Stomach smooth muscle (tissue), 2 donors: ENCODE measurements around the gene EXOC4.

Source experiments
- H3K27ac ChIP-seq: one replicate; pipeline ENCODE4 v1.7.0; 2013; ENCODE audit warnings: mild to moderate bottlenecking, low read length, inconsistent platforms
- H3K27me3 ChIP-seq, 2 donors: one replicate each; pipeline ENCODE4 v1.7.0; 2013; ENCODE audit warnings: low read length in 2 of 2; ENCODE audit not compliant: insufficient read depth in 2 of 2, control insufficient read depth in 1 of 2
- H3K36me3 ChIP-seq, 2 donors: one replicate each; pipeline ENCODE4 v1.7.0; 2013; ENCODE audit warnings: low read length in 2 of 2; ENCODE audit not compliant: control insufficient read depth in 2 of 2, insufficient read depth in 2 of 2
- H3K4me1 ChIP-seq: one replicate; pipeline ENCODE4 v1.7.0; 2013; ENCODE audit warnings: low read length; ENCODE audit not compliant: control insufficient read depth, insufficient read depth
- H3K4me3 ChIP-seq, 2 donors: one replicate each; pipeline ENCODE4 v1.7.0; 2013; ENCODE audit warnings: low read length in 2 of 2
- H3K9ac ChIP-seq, 2 donors: one replicate each; pipeline ENCODE4 v1.7.0; 2013; ENCODE audit warnings: low read length in 2 of 2, mild to moderate bottlenecking in 1 of 2
- H3K9me3 ChIP-seq, 2 donors: one replicate each; pipeline ENCODE4 v1.7.0; 2013; ENCODE audit warnings: low read length in 2 of 2; ENCODE audit not compliant: control insufficient read depth in 2 of 2
- donor health status: healthy.
- donor health status: Pancreatic carcinoma.

The EXOC4 gene

DNA sequence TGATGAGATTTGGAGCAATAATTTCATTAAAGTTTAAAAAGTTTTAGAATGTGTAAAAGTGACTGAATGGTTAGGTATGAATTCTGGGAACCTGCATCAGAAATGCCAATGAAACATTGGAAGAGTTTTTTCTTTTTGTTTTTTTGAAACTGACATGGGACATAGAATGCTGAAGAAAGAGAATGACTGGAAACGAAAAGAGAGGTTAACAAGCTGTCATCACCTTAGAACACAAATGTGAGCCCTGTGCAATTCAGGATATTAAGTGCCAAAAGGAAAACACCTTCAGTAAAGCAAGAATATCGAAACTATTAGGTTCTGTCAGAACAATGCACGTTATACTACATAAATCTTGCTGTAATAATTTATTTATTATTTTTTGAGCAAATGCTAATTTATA, 12.6 kb upstream of the EXOC4 start:
- H3K27ac ChIP-seq, result no peak overlapping the region
- H3K36me3 ChIP-seq, result no peaks in the 10 kb centered on the region
- no peaks in the 10 kb centered on the region for H3K27me3 ChIP-seq
- H3K4me3 ChIP-seq, result no peak overlapping the region
- no peaks in the 10 kb centered on the region for H3K9me3 ChIP-seq
- no peak overlapping the region for H3K9ac ChIP-seq
- no peaks in the 10 kb centered on the region for H3K4me1 ChIP-seq

DNA sequence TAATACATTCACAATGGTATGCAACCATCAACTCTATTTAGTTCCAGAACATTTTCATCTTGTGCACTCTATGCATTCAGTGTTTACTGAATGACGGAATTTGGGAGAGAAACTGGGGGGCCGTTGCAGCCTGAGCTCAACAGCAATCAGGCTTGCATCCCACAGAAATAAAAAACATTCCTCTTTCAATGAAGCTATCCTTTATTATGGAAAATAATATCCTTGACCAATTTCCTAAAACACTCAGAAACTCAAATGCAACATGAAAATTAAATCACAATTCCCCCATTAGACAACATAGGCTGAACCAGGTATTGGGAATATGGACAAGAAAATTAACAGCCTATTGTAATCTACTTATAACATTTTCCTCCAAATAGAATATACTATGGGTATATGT, 6.3 kb upstream of the EXOC4 start:
- no peaks in the 10 kb centered on the region for H3K4me1 ChIP-seq
- no peak overlapping the region for H3K9ac ChIP-seq
- no peak overlapping the region for H3K27ac ChIP-seq
- H3K36me3 ChIP-seq, result no peaks in the 10 kb centered on the region
- H3K27me3 ChIP-seq, result no peaks in the 10 kb centered on the region
- H3K4me3 ChIP-seq, result no peak overlapping the region
- H3K9me3 ChIP-seq, result no peaks in the 10 kb centered on the region

DNA sequence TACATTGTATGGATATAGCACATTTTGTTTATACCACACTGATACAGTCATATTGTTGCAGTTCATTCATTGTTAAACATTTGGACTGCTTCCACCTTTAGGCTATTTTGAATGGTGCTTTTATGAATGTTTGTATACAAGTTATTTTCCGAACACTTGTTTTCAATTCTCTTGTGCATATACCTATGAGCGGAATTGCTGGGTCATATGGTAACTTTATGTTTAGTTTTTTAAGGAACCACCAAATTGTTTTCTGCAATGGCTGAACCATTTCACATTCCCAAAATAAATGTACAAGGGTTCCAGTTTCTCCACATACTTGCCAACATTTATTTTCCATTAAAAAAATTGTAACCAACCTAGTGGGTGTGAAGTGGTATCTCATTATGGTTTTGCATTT, 4.0 kb upstream of the EXOC4 start:
- H3K27ac ChIP-seq, result no peak overlapping the region
- H3K4me3 ChIP-seq, result no peak overlapping the region
- no peak overlapping the region for H3K9ac ChIP-seq
- H3K4me1 ChIP-seq, result no peaks in the 10 kb centered on the region
- no peaks in the 10 kb centered on the region for H3K27me3 ChIP-seq
- no peaks in the 10 kb centered on the region for H3K9me3 ChIP-seq
- no peaks in the 10 kb centered on the region for H3K36me3 ChIP-seq

DNA sequence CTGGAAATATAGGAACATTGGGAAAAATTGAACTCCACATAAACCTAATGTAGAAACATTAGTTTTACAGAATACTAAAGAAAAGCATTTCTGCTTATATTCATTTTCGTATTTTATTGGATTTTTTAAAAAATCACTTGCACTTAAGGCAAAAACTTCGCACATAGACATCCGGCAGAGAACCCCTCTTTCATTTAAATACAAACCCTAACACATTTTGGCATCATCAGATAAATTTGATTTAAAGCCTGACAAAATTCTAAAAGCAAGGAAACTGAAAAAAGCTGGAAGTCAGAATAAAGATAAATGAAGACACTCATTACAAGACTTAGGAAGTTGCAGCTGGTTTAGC, 396 bp upstream of the EXOC4 start:
- no peak overlapping the region for H3K27ac ChIP-seq
- peak overlapping the region in 1 of 2 donors; percentile 95 for H3K9ac ChIP-seq
- peak overlapping the region; percentile 85 to 92 for H3K4me3 ChIP-seq
- H3K27me3 ChIP-seq, result no peaks in the 10 kb centered on the region
- no peaks in the 10 kb centered on the region for H3K9me3 ChIP-seq
- no peaks in the 10 kb centered on the region for H3K36me3 ChIP-seq
- H3K4me1 ChIP-seq, result no peaks in the 10 kb centered on the region

DNA sequence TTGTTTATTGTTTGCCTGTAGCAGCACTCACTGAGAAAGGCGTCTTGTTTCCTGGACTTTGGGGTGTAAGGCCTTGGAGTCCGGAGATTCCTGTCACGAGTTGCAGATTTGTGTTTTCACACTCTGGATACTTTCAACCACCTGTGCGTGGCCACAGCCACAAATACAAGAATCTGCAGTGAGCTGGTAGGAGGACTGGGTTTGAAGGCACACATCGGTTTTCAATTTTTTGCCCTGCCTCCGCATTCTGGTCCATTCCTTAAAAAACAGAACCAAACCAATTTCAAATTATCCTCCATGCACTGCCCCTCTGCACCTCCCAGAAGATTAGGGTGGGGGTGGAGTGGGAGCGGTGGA, 619 bp downstream of the EXOC4 start:
- Histone ChIP-seq H3K9me3 (no peaks in the 10 kb centered on the region), H3K27me3 (no peaks in the 10 kb centered on the region), H3K4me1 (no peaks in the 10 kb centered on the region), H3K9ac (peak overlapping the region; percentile 89 to 95), H3K4me3 (peak overlapping the region; percentile 85 to 92), H3K36me3 (no peaks in the 10 kb centered on the region), H3K27ac (peak overlapping the region; percentile 50)

DNA sequence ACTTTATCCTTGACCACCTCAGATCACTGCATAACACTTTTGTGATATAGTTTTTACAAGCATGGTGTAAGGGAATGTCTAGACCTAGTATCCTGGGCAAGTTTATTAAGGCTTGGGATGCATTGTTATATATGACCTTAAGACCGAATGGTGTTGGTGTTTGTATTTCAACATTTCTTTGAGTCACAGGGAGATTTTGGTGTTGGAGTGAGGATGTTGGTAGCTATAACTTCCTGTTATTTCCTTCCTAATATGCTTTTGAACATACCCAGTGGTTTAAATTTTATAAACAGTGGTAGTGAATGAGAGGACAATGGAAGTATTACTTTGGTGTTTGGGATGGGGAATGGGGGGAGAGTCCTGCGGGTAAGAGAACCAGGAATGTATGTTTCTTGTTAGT, 2.6 kb downstream of the EXOC4 start:
- Histone ChIP-seq H3K27ac (no peak overlapping the region), H3K27me3 (no peaks in the 10 kb centered on the region), H3K9me3 (no peaks in the 10 kb centered on the region), H3K9ac (no peak overlapping the region), H3K4me1 (no peaks in the 10 kb centered on the region), H3K36me3 (no peaks in the 10 kb centered on the region), H3K4me3 (no peak overlapping the region)

GRCh38 chr7:133258174-133258573, 5.3 kb downstream of the EXOC4 start:
- Histone ChIP-seq H3K4me3 (no peak overlapping the region), H3K9ac (no peak overlapping the region), H3K27me3 (no peaks in the 10 kb centered on the region), H3K4me1 (no peaks in the 10 kb centered on the region), H3K9me3 (no peaks in the 10 kb centered on the region), H3K27ac (no peak overlapping the region), H3K36me3 (no peaks in the 10 kb centered on the region)

DNA sequence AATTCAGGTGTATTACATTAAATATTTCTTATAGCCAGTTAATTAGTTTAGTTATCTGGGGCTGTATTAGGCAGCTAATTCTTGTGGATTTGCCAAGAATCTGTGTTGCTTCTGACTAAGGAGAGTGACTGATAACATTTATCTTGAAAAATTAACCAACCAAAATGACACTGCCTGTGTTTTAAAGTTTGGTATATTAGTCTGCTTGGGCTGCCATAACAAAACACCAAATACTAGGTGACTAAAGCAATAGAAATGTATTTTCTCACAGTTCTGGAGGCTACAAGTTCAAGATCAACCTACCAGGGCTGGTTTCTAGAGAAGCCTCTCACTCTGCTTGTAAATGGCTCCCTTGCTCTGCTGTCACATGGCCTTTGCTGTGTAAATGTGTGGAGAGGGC, 12.9 kb downstream of the EXOC4 start:
- H3K9ac ChIP-seq, result no peak overlapping the region
- H3K9me3 ChIP-seq, result no peaks in the 10 kb centered on the region
- H3K27me3 ChIP-seq, result no peaks in the 10 kb centered on the region

GRCh38 chr7:133268355-133268754, 15.5 kb downstream of the EXOC4 start:
- no peaks in the 10 kb centered on the region for H3K36me3 ChIP-seq
- no peak overlapping the region for H3K27ac ChIP-seq
- H3K4me3 ChIP-seq, result no peak overlapping the region
- no peaks in the 10 kb centered on the region for H3K4me1 ChIP-seq
- no peaks in the 10 kb centered on the region for H3K27me3 ChIP-seq
- no peak overlapping the region for H3K9ac ChIP-seq
- no peaks in the 10 kb centered on the region for H3K9me3 ChIP-seq

More for the DNA sequence above, 12.9 kb downstream of the EXOC4 start:
- Histone ChIP-seq H3K4me3 (no peak overlapping the region), H3K36me3 (no peaks in the 10 kb centered on the region), H3K27ac (no peak overlapping the region), H3K4me1 (no peaks in the 10 kb centered on the region)

DNA sequence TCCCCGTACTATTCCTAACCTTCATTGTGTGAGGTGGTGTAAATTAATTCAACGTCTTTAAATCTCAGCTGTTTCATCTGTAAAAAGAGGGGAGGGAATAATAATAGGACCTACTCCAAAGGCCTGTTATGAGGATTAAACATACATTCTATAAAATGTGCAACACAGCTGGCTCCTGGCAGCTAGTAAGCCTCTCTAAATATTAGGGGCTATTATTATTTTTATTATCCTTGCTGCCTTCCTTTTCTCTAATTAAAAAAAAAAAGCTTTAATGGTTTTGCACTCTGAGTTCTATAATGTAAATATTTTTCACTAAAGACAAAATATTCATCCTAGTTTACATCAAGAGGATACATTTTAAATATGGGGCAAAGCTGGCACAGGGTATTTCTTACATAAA, 19.5 kb downstream of the EXOC4 start:
- no peaks in the 10 kb centered on the region for H3K9me3 ChIP-seq

GRCh38 chr7:133273227-133273626, 20.3 kb downstream of the EXOC4 start:
- H3K9ac ChIP-seq, result no peak overlapping the region
- H3K27me3 ChIP-seq, result no peaks in the 10 kb centered on the region
- no peaks in the 10 kb centered on the region for H3K4me1 ChIP-seq
- no peak overlapping the region for H3K4me3 ChIP-seq
- H3K27ac ChIP-seq, result no peak overlapping the region
- no peaks in the 10 kb centered on the region for H3K9me3 ChIP-seq
- peaks cover 12 to 14% of the 10 kb centered on the region in 2 donors for H3K36me3 ChIP-seq

More for the DNA sequence above, 19.5 kb downstream of the EXOC4 start:
- Histone ChIP-seq H3K36me3 (peaks cover 12 to 14% of the 10 kb centered on the region in 2 donors), H3K27me3 (no peaks in the 10 kb centered on the region), H3K4me1 (no peaks in the 10 kb centered on the region), H3K27ac (no peak overlapping the region), H3K9ac (no peak overlapping the region), H3K4me3 (no peak overlapping the region)

GRCh38 chr7:133274265-133274664, 21.4 kb downstream of the EXOC4 start:
- H3K27ac ChIP-seq, result no peak overlapping the region
- H3K4me3 ChIP-seq, result no peak overlapping the region
- H3K27me3 ChIP-seq, result no peaks in the 10 kb centered on the region
- H3K36me3 ChIP-seq, result peaks cover 12 to 14% of the 10 kb centered on the region in 2 donors
- H3K4me1 ChIP-seq, result no peaks in the 10 kb centered on the region
- H3K9me3 ChIP-seq, result no peaks in the 10 kb centered on the region
- H3K9ac ChIP-seq, result no peak overlapping the region
